Activated naive CD8-positive, alpha-beta T cell treated with anti-CD3 and anti-CD28 coated beads for 36 hours (primary cell): ENCODE data around the gene PLEKHM2. TPM values are rescaled to one million over a fixed set of nuclear protein-coding genes. Genes with fewer than 3 reads are reported as not detected.

Experiments
- DNase-seq: peaks from one replicate; pipeline ENCODE4 v3.0.0; 2021
- H3K27ac Mint-ChIP-seq: one replicate; pipeline ENCODE4 v1.8.0; 2022; ENCODE audit warnings: mild to moderate bottlenecking, moderate library complexity, mixed read lengths
- H3K27me3 Mint-ChIP-seq: one replicate; pipeline ENCODE4 v1.8.0; 2022; ENCODE audit warnings: mild to moderate bottlenecking, mixed read lengths
- H3K36me3 Mint-ChIP-seq: one replicate; pipeline ENCODE4 v1.8.0; 2021; ENCODE audit warnings: mild to moderate bottlenecking, mixed read lengths
- H3K4me1 Mint-ChIP-seq: one replicate; pipeline ENCODE4 v1.8.0; 2021; ENCODE audit warnings: mixed read lengths
- H3K4me3 Mint-ChIP-seq: one replicate; pipeline ENCODE4 v1.8.0; 2022; ENCODE audit warnings: mild to moderate bottlenecking, moderate library complexity, mixed read lengths
- H3K9me3 Mint-ChIP-seq: one replicate; pipeline ENCODE4 v1.8.0; 2022; ENCODE audit warnings: mixed read lengths
- total RNA-seq, 2 experiments: library from RNA; stranded (reverse); gene quantifications; one replicate each; pipeline ENCODE4 v1.2.3, GENCODE V29; 2021

PLEKHM2 gene
- total RNA-seq, 2 experiments from 2014 or later, result 45.4 to 50.6 TPM

- H3K9me3 Mint-ChIP-seq, result no peaks in the 10 kb centered on the region
- H3K27me3 Mint-ChIP-seq, result peaks cover 58% of the 10 kb centered on the region
- DNase-seq, result no peak
- no peak overlapping the region for H3K4me3 Mint-ChIP-seq
- no peaks in the 10 kb centered on the region for H3K36me3 Mint-ChIP-seq
- H3K27ac Mint-ChIP-seq, result no peak overlapping the region
- H3K4me1 Mint-ChIP-seq, result peaks cover 6% of the 10 kb centered on the region
Observed at GRCh38 chr1:15760520-15761211, 76.5 kb downstream of the PLEKHM2 start.

GRCh38 chr1:15761366-15762128, 77.4 kb downstream of the PLEKHM2 start:
- no peak for DNase-seq
- H3K9me3 Mint-ChIP-seq, result no peaks in the 10 kb centered on the region
- H3K4me3 Mint-ChIP-seq, result no peak overlapping the region
- no peaks in the 10 kb centered on the region for H3K36me3 Mint-ChIP-seq
- H3K27ac Mint-ChIP-seq, result no peak overlapping the region
- H3K4me1 Mint-ChIP-seq, result no peaks in the 10 kb centered on the region
- H3K27me3 Mint-ChIP-seq, result peaks cover 49% of the 10 kb centered on the region

GRCh38 chr1:15762546-15762945, 78.4 kb downstream of the PLEKHM2 start:
- H3K36me3 Mint-ChIP-seq, result no peaks in the 10 kb centered on the region
- H3K9me3 Mint-ChIP-seq, result no peaks in the 10 kb centered on the region
- peaks cover 40% of the 10 kb centered on the region for H3K27me3 Mint-ChIP-seq
- no peak overlapping the region for H3K4me3 Mint-ChIP-seq
- H3K27ac Mint-ChIP-seq, result no peak overlapping the region
- H3K4me1 Mint-ChIP-seq, result no peaks in the 10 kb centered on the region
- DNase-seq, result no peak

- no peaks in the 10 kb centered on the region for H3K36me3 Mint-ChIP-seq
- no peak overlapping the region for H3K4me3 Mint-ChIP-seq
- H3K27me3 Mint-ChIP-seq, result peaks cover 30% of the 10 kb centered on the region
- H3K4me1 Mint-ChIP-seq, result no peaks in the 10 kb centered on the region
- H3K27ac Mint-ChIP-seq, result no peak overlapping the region
- H3K9me3 Mint-ChIP-seq, result no peaks in the 10 kb centered on the region
- DNase-seq, result no peak
Observed at GRCh38 chr1:15764269-15764764, 80.2 kb downstream of the PLEKHM2 start.

- Mint-ChIP-seq H3K27me3 (peaks cover 24% of the 10 kb centered on the region), H3K27ac (no peak overlapping the region), H3K4me3 (no peak overlapping the region), H3K9me3 (no peaks in the 10 kb centered on the region), H3K4me1 (no peaks in the 10 kb centered on the region), H3K36me3 (no peaks in the 10 kb centered on the region)
- no peak for DNase-seq
Observed at GRCh38 chr1:15764890-15765289, 80.8 kb downstream of the PLEKHM2 start.

GRCh38 chr1:15765495-15766194, 81.5 kb downstream of the PLEKHM2 start:
- peaks cover 17% of the 10 kb centered on the region for H3K27me3 Mint-ChIP-seq
- H3K27ac Mint-ChIP-seq, result no peak overlapping the region
- H3K9me3 Mint-ChIP-seq, result no peaks in the 10 kb centered on the region
- no peaks in the 10 kb centered on the region for H3K36me3 Mint-ChIP-seq
- no peak overlapping the region for H3K4me3 Mint-ChIP-seq
- H3K4me1 Mint-ChIP-seq, result no peaks in the 10 kb centered on the region
- DNase-seq, result no peak

GRCh38 chr1:15767941-15768340, 83.8 kb downstream of the PLEKHM2 start:
- H3K27me3 Mint-ChIP-seq, result peaks cover 10% of the 10 kb centered on the region
- no peak overlapping the region for H3K4me3 Mint-ChIP-seq
- no peaks in the 10 kb centered on the region for H3K4me1 Mint-ChIP-seq
- H3K9me3 Mint-ChIP-seq, result no peaks in the 10 kb centered on the region
- no peaks in the 10 kb centered on the region for H3K36me3 Mint-ChIP-seq
- H3K27ac Mint-ChIP-seq, result no peak overlapping the region
- no peak for DNase-seq

- H3K4me1 Mint-ChIP-seq, result no peaks in the 10 kb centered on the region
- H3K27ac Mint-ChIP-seq, result no peak overlapping the region
- DNase-seq, result no peak
- H3K4me3 Mint-ChIP-seq, result no peak overlapping the region
- no peaks in the 10 kb centered on the region for H3K9me3 Mint-ChIP-seq
- peaks cover 10% of the 10 kb centered on the region for H3K27me3 Mint-ChIP-seq
- H3K36me3 Mint-ChIP-seq, result no peaks in the 10 kb centered on the region
Observed at GRCh38 chr1:15768388-15768787, 84.3 kb downstream of the PLEKHM2 start.

GRCh38 chr1:15770313-15770962, 86.3 kb downstream of the PLEKHM2 start:
- no peak for DNase-seq
- Mint-ChIP-seq H3K4me1 (no peaks in the 10 kb centered on the region), H3K27me3 (peaks cover 10% of the 10 kb centered on the region), H3K4me3 (no peak overlapping the region), H3K36me3 (no peaks in the 10 kb centered on the region), H3K9me3 (no peaks in the 10 kb centered on the region), H3K27ac (no peak overlapping the region)

GRCh38 chr1:15771836-15772515, 87.9 kb downstream of the PLEKHM2 start:
- no peak for DNase-seq

GRCh38 chr1:15775706-15776105, 91.6 kb downstream of the PLEKHM2 start:
- no peak overlapping the region for H3K27ac Mint-ChIP-seq
- H3K4me1 Mint-ChIP-seq, result no peaks in the 10 kb centered on the region
- no peak for DNase-seq
- H3K9me3 Mint-ChIP-seq, result no peaks in the 10 kb centered on the region
- no peak overlapping the region for H3K4me3 Mint-ChIP-seq
- H3K27me3 Mint-ChIP-seq, result peaks cover 10% of the 10 kb centered on the region
- no peaks in the 10 kb centered on the region for H3K36me3 Mint-ChIP-seq

More at GRCh38 chr1:15771836-15772515, 87.9 kb downstream of the PLEKHM2 start:
- no peaks in the 10 kb centered on the region for H3K4me1 Mint-ChIP-seq
- H3K9me3 Mint-ChIP-seq, result no peaks in the 10 kb centered on the region
- no peak overlapping the region for H3K27ac Mint-ChIP-seq
- peaks cover 10% of the 10 kb centered on the region for H3K27me3 Mint-ChIP-seq
- H3K4me3 Mint-ChIP-seq, result no peak overlapping the region
- no peaks in the 10 kb centered on the region for H3K36me3 Mint-ChIP-seq

GRCh38 chr1:15777909-15778707, 94.0 kb downstream of the PLEKHM2 start:
- Mint-ChIP-seq H3K4me3 (no peak overlapping the region), H3K9me3 (no peaks in the 10 kb centered on the region), H3K27ac (no peak overlapping the region), H3K4me1 (no peaks in the 10 kb centered on the region), H3K27me3 (no peaks in the 10 kb centered on the region), H3K36me3 (no peaks in the 10 kb centered on the region)
- DNase-seq, result no peak
